Tibial nerve (tissue), 4 donors: ENCODE measurements around the gene SLC7A7. TPM values are rescaled to one million over a fixed set of nuclear protein-coding genes. Genes with fewer than 3 reads are reported as not detected.
A peak's percentile ranks its signal among the peaks of the same experiment; 100 is the strongest.
"Not testable (repeated sequence)": the region's sequence is repeated elsewhere in the genome, so short reads cannot be mapped to it uniquely, and the experiment has no call there.

Experiments used
- DNase-seq, 2 donors: peaks; one replicate each; pipeline ENCODE4 v3.0.0-alpha.2; 2019; ENCODE audit warnings: low spot score in 2 of 2
- H3K27ac ChIP-seq, 4 donors: fragments of 200-600 bp; sonication (generic) in 3 of 4; one replicate each; pipeline ENCODE4 v1.5.1; 2017 to 2019; ENCODE audit warnings: mild to moderate bottlenecking in 1 of 4
- H3K27me3 ChIP-seq, 2 donors: fragments of 200-600 bp; sonication (generic) in 1 of 2; one replicate each; pipeline versions ENCODE4 v1.5.1 to v1.6.0; 2017 to 2019
- H3K36me3 ChIP-seq, 3 donors: fragments of 200-600 bp; sonication (generic); one replicate each; pipeline ENCODE4 v1.5.1; 2018 to 2019
- H3K4me1 ChIP-seq, 4 donors: fragments of 200-600 bp; sonication (generic) in 3 of 4; one replicate each; pipeline ENCODE4 v1.5.1; 2017 to 2019
- H3K4me3 ChIP-seq, 4 donors: fragments of 200-600 bp; sonication (generic) in 3 of 4; one replicate each; pipeline ENCODE4 v1.5.1; 2017 to 2019; ENCODE audit warnings: mild to moderate bottlenecking in 1 of 4, moderate library complexity in 1 of 4
- H3K9me3 ChIP-seq, 4 donors: fragments of 200-600 bp; sonication (generic) in 3 of 4; one replicate each; pipeline ENCODE4 v1.5.1; 2017 to 2019
- EP300 ChIP-seq, 2 donors: sonication (generic); formaldehyde crosslinking; IDR thresholded peaks; one replicate each; pipeline ENCODE4 v1.6.1; 2017; ENCODE audit warnings: antibody characterized with exemption in 2 of 2, mild to moderate bottlenecking in 1 of 2
- POLR2A ChIP-seq, 2 donors: fragments of 450-650 bp; IDR thresholded peaks; one replicate each; pipeline ENCODE4 v1.6.1; 2017; ENCODE audit warnings: antibody characterized with exemption in 2 of 2, mild to moderate bottlenecking in 2 of 2, moderate library complexity in 2 of 2
- WGBS, 2 donors: methylation state at CpG; one replicate each; pipeline ENCODE4 v1.1.5; 2018; 5-methylcytosine and 5-hydroxymethylcytosine counted together
- total RNA-seq, 4 donors: library from RNA; depleted of rRNA; stranded (reverse); fragments of >200 nt; gene quantifications; one replicate each; pipeline ENCODE4 v1.1.0, GENCODE V29; 2016
- TF ChIP-seq, protein P1 (sequence below), 5 experiments: fragments of 200-600 bp in 3 of 5; fragments of 450-650 bp in 2 of 5; sonication (generic) in 3 of 5; IDR thresholded peaks; one replicate each; pipeline ENCODE4 v1.5.1; 2016 to 2019; ENCODE audit warnings: antibody characterized with exemption in 5 of 5, mild to moderate bottlenecking in 3 of 5, moderate library complexity in 2 of 5

Gene SLC7A7
- total RNA-seq, 4 donors from 2014 or later: 8.4 to 39.8 (median 19.0) TPM

DNA sequence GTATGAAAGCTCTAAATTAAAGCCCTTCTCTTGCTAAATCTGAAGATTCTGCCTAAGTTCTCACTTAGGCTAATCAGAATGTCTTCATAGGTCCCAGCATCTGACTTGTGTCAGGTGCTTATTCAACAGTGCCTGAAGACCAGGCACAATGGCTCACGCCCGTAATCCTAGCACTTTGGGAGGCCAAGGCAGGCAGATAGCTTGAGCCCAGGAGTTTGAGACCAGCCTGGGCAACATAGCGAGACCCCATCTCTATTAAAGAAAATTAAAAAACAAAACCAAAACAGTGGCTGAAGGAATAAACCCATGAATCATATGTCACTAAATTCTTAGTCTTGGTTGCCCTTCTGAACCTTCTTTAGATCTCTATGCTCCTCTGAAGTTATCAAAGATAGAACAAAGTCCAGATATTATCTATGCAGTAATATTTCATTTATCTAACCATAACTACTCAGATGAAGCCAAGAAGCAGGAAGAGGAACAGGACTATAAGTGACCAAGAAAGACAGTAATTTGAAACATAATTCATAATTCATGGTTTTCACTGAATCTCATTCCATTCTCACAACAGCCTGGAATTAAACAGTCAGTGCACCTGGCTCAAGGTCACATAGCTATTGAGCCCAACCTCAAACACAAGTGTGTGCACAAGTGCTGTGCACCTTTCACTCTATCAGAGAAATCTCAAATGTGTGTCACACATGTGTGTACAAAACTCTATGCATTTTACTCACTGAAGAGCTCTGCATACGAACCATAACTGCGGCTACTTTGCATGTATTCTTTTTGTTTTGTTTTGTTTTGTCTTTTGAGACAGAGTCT, 6.6 kb downstream of the SLC7A7 start:
- no peaks in the 10 kb centered on the region for H3K36me3 ChIP-seq
- WGBS, 2 donors: 80 to 85% methylated on average over 5 of the region's 5 CpGs
- H3K27me3 ChIP-seq: no peaks in the 10 kb centered on the region
- no peak for DNase-seq
- no peak overlapping the region for H3K4me3 ChIP-seq
- no peaks in the 10 kb centered on the region for H3K4me1 ChIP-seq
- TF ChIP-seq EP300 (IDR thresholded peaks at IDR 0.05) (no peak), POLR2A (IDR thresholded peaks at IDR 0.05) (no peak)
- TF ChIP-seq, protein P1, sequence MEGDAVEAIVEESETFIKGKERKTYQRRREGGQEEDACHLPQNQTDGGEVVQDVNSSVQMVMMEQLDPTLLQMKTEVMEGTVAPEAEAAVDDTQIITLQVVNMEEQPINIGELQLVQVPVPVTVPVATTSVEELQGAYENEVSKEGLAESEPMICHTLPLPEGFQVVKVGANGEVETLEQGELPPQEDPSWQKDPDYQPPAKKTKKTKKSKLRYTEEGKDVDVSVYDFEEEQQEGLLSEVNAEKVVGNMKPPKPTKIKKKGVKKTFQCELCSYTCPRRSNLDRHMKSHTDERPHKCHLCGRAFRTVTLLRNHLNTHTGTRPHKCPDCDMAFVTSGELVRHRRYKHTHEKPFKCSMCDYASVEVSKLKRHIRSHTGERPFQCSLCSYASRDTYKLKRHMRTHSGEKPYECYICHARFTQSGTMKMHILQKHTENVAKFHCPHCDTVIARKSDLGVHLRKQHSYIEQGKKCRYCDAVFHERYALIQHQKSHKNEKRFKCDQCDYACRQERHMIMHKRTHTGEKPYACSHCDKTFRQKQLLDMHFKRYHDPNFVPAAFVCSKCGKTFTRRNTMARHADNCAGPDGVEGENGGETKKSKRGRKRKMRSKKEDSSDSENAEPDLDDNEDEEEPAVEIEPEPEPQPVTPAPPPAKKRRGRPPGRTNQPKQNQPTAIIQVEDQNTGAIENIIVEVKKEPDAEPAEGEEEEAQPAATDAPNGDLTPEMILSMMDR (IDR thresholded peaks at IDR 0.05): no peak
- H3K27ac ChIP-seq: peak overlapping the region in 1 of 4 donors; percentile 64
- no peaks in the 10 kb centered on the region for H3K9me3 ChIP-seq

DNA sequence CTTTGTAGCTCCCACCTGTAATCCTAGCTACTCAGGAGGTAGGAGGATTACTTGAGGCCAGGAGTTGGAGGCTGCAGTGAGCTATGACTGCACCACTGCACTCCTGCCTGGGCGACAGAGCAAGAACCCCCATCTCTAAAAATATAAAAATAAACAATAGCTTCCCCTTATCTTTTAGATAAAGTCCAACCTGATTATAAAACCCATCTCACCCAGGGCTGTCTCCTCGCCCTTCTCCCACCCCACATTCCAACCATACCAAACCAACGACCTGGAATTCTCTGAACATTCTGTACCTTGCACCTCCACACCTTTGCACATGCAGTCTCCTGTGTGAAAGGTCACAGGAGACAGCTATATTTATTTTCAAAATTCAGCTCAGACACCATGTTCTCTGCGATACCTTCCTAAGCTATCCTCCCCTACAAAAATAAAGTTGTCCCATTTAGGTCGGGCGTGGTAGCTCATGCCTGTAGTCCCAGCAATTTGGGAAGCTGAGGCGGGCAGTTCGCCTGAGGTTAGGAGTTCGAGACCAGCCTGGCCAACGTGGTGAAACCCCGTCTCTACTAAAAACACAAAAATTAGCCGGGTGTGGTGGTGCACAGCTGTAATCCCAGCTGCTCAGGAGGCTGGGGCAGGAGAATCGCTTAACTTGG, 7.7 kb downstream of the SLC7A7 start:
- no peak for DNase-seq
- Histone ChIP-seq H3K27ac (no peak overlapping the region), H3K36me3 (no peaks in the 10 kb centered on the region), H3K4me3 (no peak overlapping the region), H3K9me3 (no peaks in the 10 kb centered on the region), H3K4me1 (no peaks in the 10 kb centered on the region), H3K27me3 (no peaks in the 10 kb centered on the region)
- TF ChIP-seq POLR2A (IDR thresholded peaks at IDR 0.05): no peak
- WGBS, 2 donors: 76 to 79% methylated on average over 13 of the region's 13 CpGs

DNA sequence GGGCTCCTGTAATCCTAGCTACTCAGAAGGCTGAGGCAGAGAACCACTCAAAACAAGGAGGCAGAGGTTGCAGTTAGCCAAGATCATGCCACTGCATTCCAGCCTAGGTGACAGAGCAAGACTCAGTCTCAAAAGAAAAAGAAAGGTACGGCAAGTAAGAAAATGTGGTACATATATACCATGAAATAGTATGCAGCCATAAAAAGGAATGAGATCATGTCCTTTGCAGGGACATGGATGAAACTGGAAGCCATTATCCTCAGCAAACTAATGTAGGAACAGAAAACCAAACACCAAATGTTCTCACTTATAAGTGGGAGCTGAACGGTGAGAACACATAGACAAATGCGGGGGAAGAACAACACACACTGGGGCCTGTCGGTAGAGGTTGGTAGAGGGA, 10.0 kb downstream of the SLC7A7 start:
- WGBS, 2 donors: 81 to 97% methylated on average over 4 of the region's 4 CpGs

DNA sequence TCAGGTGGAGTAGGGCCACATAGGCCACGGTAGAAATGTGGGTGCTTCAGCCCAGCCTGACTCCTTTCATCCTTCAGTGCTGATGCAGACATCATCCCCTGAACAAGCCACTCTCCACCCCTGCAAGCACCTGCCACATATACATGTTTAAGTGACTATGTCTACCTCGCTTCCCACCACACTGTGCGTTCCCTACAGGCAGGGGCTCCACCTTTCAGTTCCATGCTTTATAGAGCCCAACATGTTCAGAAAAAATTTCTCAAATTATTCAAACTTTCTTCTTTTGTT, 11.6 kb downstream of the SLC7A7 start:
- TF ChIP-seq, protein P1 (IDR thresholded peaks at IDR 0.05): no peak
- TF ChIP-seq POLR2A (IDR thresholded peaks at IDR 0.05) (no peak), EP300 (IDR thresholded peaks at IDR 0.05) (no peak)
- H3K4me3 ChIP-seq: no peak overlapping the region
- H3K27ac ChIP-seq: no peak overlapping the region
- no peaks in the 10 kb centered on the region for H3K9me3 ChIP-seq
- no peaks in the 10 kb centered on the region for H3K27me3 ChIP-seq
- no peak for DNase-seq
- 77 to 83% methylated on average over 3 of the region's 3 CpGs for WGBS, 2 donors
- no peaks in the 10 kb centered on the region for H3K36me3 ChIP-seq
- no peaks in the 10 kb centered on the region for H3K4me1 ChIP-seq

More for the DNA sequence above, 10.0 kb downstream of the SLC7A7 start:
- not testable (repeated sequence) for H3K4me1 ChIP-seq, H3K9me3 ChIP-seq, H3K27ac ChIP-seq, H3K4me3 ChIP-seq, DNase-seq, H3K36me3 ChIP-seq, H3K27me3 ChIP-seq

GRCh38 chr14:22802860-22803686, 12.2 kb downstream of the SLC7A7 start:
- Histone ChIP-seq H3K27ac (no peak overlapping the region), H3K36me3 (no peaks in the 10 kb centered on the region), H3K27me3 (no peaks in the 10 kb centered on the region), H3K4me1 (no peaks in the 10 kb centered on the region), H3K4me3 (no peak overlapping the region), H3K9me3 (no peaks in the 10 kb centered on the region)
- TF ChIP-seq, protein P1 (IDR thresholded peaks at IDR 0.05): no peak
- TF ChIP-seq POLR2A (IDR thresholded peaks at IDR 0.05): no peak
- no peak for TF ChIP-seq EP300 (IDR thresholded peaks at IDR 0.05)
- no peak for DNase-seq
- WGBS, 2 donors: 71 to 78% methylated on average over 12 of the region's 12 CpGs

- DNase-seq: no peak
- Histone ChIP-seq H3K27me3 (no peaks in the 10 kb centered on the region), H3K4me1 (no peaks in the 10 kb centered on the region), H3K4me3 (no peak overlapping the region), H3K27ac (no peak overlapping the region), H3K36me3 (no peaks in the 10 kb centered on the region), H3K9me3 (no peaks in the 10 kb centered on the region)
- TF ChIP-seq, protein P1 (IDR thresholded peaks at IDR 0.05): no peak
- TF ChIP-seq POLR2A (IDR thresholded peaks at IDR 0.05) (no peak), EP300 (IDR thresholded peaks at IDR 0.05) (no peak)
- 72 to 79% methylated on average over 8 of the region's 8 CpGs for WGBS, 2 donors
Measured at GRCh38 chr14:22801716-22802115, 13.5 kb downstream of the SLC7A7 start.
